ENCODE measurements around the gene CNTN3. TPM values are rescaled to one million over a fixed set of nuclear protein-coding genes. Genes with fewer than 3 reads are reported as not detected.

CNTN3 gene
- total RNA-seq, 1 donor from 2014 or later: 10.8 TPM

DNA sequence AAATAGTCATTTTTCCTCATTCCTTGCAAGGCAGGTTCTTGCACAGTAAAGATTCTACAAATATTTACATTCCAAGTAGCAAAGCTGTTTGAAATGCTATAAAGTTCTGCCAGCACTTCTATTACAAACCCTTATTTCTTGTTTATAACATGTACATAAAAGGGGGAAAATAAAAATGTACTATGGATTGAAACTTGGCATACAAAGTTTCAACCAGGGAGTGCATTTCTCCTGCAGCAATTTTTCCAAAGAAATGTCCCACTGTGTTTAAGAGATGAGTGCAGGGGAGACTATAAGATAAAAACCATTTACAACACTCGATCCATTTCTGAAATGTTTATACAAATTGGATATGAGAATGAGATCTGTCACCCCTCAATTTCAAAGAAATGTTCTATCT, 3.3 kb downstream of the CNTN3 start:
- DNase-seq (ENCODE audit: low spot score): no peak

DNA sequence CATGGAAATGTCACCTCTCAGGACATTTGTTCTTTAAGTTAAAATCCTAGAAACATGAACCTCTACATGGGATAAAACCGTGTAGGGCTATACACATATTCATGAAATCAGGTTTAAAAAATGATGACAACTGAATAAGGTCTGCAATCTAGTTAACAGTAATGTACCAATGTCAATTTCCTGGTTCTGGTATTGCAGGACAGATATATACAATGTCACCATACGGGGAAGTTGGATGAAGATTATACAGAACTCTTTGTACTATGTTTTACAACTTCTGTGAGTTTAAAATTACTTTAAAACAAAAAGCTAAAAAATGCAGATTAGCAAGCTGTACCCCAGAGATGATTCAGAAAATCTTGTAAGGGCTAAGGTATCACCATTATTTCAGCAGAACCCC, 6.7 kb downstream of the CNTN3 start:
- no peak for DNase-seq (ENCODE audit: low spot score)

DNA sequence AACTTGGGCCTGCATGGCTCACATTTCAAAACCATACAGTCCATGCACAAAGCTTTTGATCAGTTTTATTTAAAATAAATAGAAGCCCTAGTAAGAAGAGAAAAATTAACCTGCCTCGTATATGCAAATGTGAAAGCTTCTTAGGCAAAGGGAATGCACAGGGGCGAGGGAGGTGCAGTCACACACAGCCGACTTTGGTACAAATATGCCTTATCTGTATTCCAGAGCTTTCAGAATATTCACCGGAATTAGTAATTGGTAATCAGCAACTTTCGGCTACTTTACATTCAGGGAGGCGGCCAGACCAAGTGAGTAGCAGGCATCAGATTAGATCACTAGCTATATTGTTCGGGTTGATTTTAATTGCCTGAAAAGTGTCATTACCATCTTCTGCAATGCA, 7.5 kb downstream of the CNTN3 start:
- DNase-seq (ENCODE audit: low spot score): no peak

GRCh38 chr3:74605437-74605836, 9.0 kb downstream of the CNTN3 start:
- no peak for DNase-seq (ENCODE audit: low spot score)

DNA sequence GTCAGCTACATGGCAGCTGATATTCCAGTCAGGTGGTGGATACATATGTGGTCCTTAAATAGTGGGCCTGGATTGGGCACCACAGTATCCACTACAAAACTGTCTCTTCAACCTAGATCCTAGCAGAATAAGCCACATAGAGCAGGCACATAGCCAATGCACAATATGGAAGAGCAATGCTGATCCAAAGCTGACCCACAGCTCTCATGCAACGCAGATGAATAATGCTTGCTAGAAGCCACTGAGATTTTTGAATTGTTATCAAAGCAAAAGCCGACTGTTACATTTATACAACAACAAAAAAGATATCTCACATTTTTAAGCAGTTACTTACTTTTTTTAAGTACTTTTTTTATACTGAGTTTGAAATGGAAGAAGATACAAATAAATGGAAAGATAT, 11.2 kb downstream of the CNTN3 start:
- DNase-seq (ENCODE audit: low spot score): no peak

GRCh38 chr3:74602471-74602870, 12.0 kb downstream of the CNTN3 start:
- DNase-seq (ENCODE audit: low spot score): no peak

DNA sequence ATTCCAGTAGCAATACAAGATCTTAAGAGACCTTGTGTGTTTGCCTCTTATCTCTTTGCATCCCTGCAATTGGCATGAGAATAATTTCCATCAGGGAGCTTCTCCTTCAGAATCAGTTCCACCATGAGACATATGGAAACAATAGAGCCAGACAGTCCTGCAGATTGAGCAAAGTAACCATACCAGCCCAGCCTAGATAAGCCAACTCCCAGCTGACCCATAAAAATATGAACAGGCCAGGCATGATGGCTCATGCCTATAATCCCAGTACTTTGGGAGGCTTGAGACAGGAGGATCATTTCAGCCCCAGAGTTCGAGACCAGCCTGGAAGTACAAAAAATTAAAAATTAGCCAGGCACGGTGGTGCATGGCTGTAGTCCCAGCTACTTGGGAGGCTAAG, 12.7 kb downstream of the CNTN3 start:
- no peak for DNase-seq (ENCODE audit: low spot score)

DNA sequence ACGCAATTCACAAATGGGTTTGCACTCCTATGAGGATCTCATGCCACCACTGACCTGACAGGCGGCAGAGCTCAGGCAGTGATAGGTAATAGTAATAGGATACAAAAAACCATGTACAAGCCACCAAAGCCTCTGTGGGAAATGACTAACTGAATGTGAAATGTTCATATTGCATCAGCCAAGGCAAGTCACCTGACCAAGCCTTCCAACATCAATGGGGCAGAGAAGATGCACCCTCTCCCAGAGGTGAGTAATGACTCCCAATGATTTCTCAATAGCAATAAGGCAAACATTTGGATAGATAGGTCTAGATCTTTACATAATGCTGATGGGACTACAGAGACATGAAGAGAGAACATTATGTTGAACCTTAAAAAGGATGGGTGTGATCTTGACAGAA, 14.9 kb downstream of the CNTN3 start:
- no peak for DNase-seq (ENCODE audit: low spot score)

GRCh38 chr3:74593152-74593551, 21.3 kb downstream of the CNTN3 start:
- no peak for DNase-seq (ENCODE audit: low spot score)

DNA sequence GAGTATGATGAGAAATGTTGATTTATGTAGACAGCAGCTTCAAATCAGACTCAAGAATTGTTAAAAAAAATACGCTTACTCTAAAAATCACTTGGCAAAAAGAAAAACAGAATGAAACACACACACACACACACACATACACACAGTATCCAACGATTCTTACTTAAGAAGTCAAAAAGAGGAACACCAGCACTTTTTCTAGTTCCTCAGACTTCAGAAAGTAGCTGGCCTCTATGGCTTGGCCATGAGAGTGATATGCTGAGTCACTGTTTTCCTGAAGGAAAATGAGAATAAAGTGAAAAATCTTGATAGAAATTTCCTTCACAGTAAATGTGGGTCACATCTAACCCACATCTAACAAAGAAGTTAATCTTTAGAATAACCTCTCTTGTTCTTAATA, 22.1 kb downstream of the CNTN3 start:
- no peak for DNase-seq (ENCODE audit: low spot score)

GRCh38 chr3:74591946-74592345, 22.5 kb downstream of the CNTN3 start:
- DNase-seq (ENCODE audit: low spot score): no peak

GRCh38 chr3:74591342-74591741, 23.1 kb downstream of the CNTN3 start:
- DNase-seq (ENCODE audit: low spot score): no peak

DNA sequence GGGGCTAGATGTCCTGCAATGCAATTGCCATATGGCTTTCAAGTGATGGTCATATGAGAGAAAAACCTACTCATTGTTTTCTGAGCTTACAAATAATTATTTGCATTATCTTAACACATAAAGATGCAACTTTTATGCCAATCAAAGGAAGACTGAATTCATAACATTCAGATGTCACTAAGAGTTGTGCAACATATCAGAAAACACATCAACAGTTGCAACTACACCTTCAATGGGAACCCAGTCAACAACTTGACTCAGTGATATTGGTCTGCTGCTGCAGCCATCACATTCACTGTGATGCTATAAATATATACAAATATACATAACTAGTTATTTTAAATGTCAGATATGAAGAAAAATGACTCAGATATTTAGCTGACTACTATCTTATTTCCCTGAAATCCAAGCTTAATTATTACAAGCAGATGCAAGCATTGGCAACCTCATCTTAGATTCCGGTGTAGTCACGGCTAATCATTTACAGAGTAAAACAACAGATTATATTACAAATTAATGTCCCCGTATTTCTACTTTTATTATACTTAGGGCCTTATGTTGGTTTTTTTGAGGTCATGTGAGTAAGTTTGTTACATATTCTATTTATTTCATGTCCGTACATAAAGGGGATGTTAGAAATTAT, 23.7 kb downstream of the CNTN3 start:
- no peak for DNase-seq (ENCODE audit: low spot score)

DNA sequence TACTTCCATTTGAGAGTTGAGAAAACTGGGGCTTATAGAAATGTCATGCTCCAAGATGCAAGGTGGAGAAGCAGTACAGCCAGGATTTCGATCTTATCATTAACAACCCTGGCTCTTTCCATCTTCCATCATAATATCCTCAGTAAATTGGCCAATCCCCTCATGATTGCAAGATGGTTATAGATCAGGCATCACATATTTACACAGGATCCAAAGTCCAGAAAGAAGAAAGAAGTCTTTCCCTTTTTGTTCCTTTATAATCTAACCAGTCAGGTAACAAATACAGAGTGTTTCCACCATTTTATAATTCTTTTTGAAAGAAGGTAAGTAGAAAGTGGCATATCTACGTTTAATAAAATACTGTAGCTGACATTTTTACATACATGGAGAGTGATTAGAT, 29.7 kb downstream of the CNTN3 start:
- no peak for DNase-seq (ENCODE audit: low spot score)

DNA sequence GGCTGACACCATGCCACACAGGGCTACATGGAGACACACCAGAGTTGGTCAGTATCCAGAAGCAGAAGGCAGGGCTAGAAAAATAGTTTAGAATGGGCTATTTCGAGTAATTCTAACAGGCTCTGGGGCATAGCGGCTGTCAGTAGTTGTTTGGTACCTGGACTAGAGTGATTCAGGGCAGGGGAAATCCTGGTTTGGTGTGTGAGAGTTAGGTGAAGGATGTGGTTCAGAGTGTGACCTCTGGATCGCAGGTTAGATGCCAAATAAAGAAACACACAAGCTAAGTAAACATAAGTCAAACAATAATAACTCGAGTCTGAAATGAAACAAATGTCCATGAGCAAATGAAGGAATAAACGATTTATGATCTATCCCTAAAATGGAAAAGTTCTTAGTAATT, 31.5 kb downstream of the CNTN3 start:
- peak; percentile 13 for DNase-seq (ENCODE audit: low spot score)

- DNase-seq (ENCODE audit: low spot score): no peak
Observed at GRCh38 chr3:74575857-74576256, 38.6 kb downstream of the CNTN3 start.

GRCh38 chr3:74571118-74571517, 43.3 kb downstream of the CNTN3 start:
- DNase-seq (ENCODE audit: low spot score): no peak

All from mucosa of gallbladder (tissue), 1 donor.